ENCODE results near the gene PDE7B.

DNA sequence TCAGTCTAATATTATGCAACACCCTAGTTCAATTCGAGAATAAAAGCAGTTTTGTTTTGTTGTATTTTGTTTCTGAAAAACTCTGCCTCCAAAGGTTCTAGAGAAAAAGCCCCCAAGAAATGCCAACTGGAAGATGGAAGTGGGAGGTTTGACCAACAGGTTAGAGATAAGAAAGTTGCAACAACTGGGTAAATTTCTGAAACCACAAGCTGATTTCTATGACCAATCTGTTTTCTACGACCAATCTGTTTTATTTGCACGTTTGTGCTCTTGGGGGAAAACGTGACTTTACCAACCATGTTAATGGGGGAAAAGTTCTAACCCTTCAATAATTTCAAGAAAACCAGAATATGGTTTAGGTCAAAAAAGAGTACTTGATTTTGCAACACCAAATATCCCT is 173.2 kb downstream of the PDE7B start:
- TF ChIP-seq, protein P1, sequence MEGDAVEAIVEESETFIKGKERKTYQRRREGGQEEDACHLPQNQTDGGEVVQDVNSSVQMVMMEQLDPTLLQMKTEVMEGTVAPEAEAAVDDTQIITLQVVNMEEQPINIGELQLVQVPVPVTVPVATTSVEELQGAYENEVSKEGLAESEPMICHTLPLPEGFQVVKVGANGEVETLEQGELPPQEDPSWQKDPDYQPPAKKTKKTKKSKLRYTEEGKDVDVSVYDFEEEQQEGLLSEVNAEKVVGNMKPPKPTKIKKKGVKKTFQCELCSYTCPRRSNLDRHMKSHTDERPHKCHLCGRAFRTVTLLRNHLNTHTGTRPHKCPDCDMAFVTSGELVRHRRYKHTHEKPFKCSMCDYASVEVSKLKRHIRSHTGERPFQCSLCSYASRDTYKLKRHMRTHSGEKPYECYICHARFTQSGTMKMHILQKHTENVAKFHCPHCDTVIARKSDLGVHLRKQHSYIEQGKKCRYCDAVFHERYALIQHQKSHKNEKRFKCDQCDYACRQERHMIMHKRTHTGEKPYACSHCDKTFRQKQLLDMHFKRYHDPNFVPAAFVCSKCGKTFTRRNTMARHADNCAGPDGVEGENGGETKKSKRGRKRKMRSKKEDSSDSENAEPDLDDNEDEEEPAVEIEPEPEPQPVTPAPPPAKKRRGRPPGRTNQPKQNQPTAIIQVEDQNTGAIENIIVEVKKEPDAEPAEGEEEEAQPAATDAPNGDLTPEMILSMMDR (conservative IDR thresholded peaks at IDR 0.05; ENCODE audit: low read length), result no peak
- TF ChIP-seq EZH2phosphoT487 (IDR thresholded peaks at IDR 0.05; ENCODE audit: borderline replicate concordance), result no peak
